B cell (primary cell): ENCODE measurements around the gene CDC73. TPM values are rescaled to one million over a fixed set of nuclear protein-coding genes. Genes with fewer than 3 reads are reported as not detected.

Experiments
- ATAC-seq: fragments of 200-7000 bp; cut with Tn5 transposase; one replicate; pipeline ENCODE4 v1.10.0; 2021; ENCODE audit warnings: low read depth, mild to moderate bottlenecking, moderate number of reproducible peaks, moderate library complexity
- CTCF ChIA-PET: fragments of 350-600 bp; sonication (Branson Sonifier 250); formaldehyde crosslinking; loops from one replicate; lab custom pipeline; 2021; ENCODE audit warnings: antibody characterized with exemption, inconsistent platforms; lab: Charles Lee
- POLR2A ChIA-PET: fragments of 350-600 bp; sonication (Branson Sonifier 250); formaldehyde crosslinking; loops from one replicate; lab custom pipeline; 2021; ENCODE audit warnings: antibody characterized with exemption; lab: Charles Lee
- DNase-seq: peaks from one replicate; pipeline ENCODE4 v3.0.0; 2013
- H2AFZ ChIP-seq: 2 replicates; pipeline ENCODE4 v1.6.1; 2012; ENCODE audit warnings: mild to moderate bottlenecking, low read depth, low read length; ENCODE audit not compliant: insufficient read depth, poor library complexity, severe bottlenecking
- H3K27ac ChIP-seq, 2 donors: 1 replicate in 1 of 2; 2 replicates in 1 of 2; pipeline ENCODE4 v1.5.1; 2012 to 2013; ENCODE audit warnings: low read length in 2 of 2, mild to moderate bottlenecking in 2 of 2, moderate library complexity in 1 of 2
- H3K27me3 ChIP-seq, 4 experiments: fragments of 200-600 bp in 1 of 4; sonication (generic) in 1 of 4; replicated peaks in 1 of 4; 1 replicate in 2 of 4; 2 replicates in 2 of 4; pipeline versions ENCODE4 v1.6.1 to v1.7.0; 2013 to 2016; ENCODE audit warnings: low read length in 3 of 4, mild to moderate bottlenecking in 2 of 4, mixed read lengths in 1 of 4, moderate library complexity in 1 of 4; ENCODE audit not compliant: insufficient read depth in 4 of 4, control insufficient read depth in 3 of 4; ENCODE audit errors: control extremely low read depth in 1 of 4
- H3K36me3 ChIP-seq, 2 experiments: replicated peaks in 1 of 2; 1 replicate in 1 of 2; 2 replicates in 1 of 2; pipeline versions ENCODE4 v1.6.1 to v1.7.1; 2013; ENCODE audit warnings: low read length in 1 of 2; ENCODE audit not compliant: insufficient read depth in 2 of 2, control insufficient read depth in 1 of 2; ENCODE audit errors: control extremely low read depth in 1 of 2, extremely low read depth in 1 of 2
- H3K4me1 ChIP-seq, 2 donors: fragments of 200-600 bp in 1 of 2; sonication (generic) in 1 of 2; 1 replicate in 1 of 2; 2 replicates in 1 of 2; pipeline versions ENCODE4 v1.5.1 to v1.6.1; 2013 to 2017; ENCODE audit warnings: low read length in 2 of 2; ENCODE audit not compliant: control insufficient read depth in 2 of 2, insufficient read depth in 2 of 2
- H3K4me2 ChIP-seq: replicated peaks from 2 replicates; pipeline ENCODE3; 2012; ENCODE audit warnings: mild to moderate bottlenecking, low read depth, low read length; ENCODE audit not compliant: poor library complexity, severe bottlenecking
- H3K4me3 ChIP-seq, 5 experiments: fragments of 200-600 bp in 1 of 5; sonication (generic) in 1 of 5; 1 replicate in 3 of 5; 2 replicates in 2 of 5; pipeline versions ENCODE4 v1.5.1 to v1.7.0; 2011 to 2016; ENCODE audit warnings: low read length in 4 of 5, mild to moderate bottlenecking in 4 of 5, low read depth in 2 of 5, control low read depth in 1 of 5, moderate library complexity in 1 of 5; ENCODE audit not compliant: insufficient read depth in 1 of 5; ENCODE audit errors: control extremely low read depth in 1 of 5, extremely low read depth in 1 of 5
- H3K79me2 ChIP-seq: fragments of 200-600 bp; sonication (generic); one replicate; pipeline ENCODE4 v1.6.0; 2016; ENCODE audit warnings: low read length; ENCODE audit not compliant: control insufficient read depth, insufficient read depth
- H3K9ac ChIP-seq: fragments of 200-600 bp; sonication (generic); 2 replicates; pipeline ENCODE4 v1.6.1; 2017; ENCODE audit warnings: mild to moderate bottlenecking, low read length, moderate library complexity
- H3K9me3 ChIP-seq, 3 donors: one replicate each; pipeline versions ENCODE4 v1.6.1 to v1.7.1; 2013; ENCODE audit warnings: low read length in 2 of 3; ENCODE audit not compliant: control insufficient read depth in 2 of 3, insufficient read depth in 1 of 3; ENCODE audit errors: control extremely low read depth in 1 of 3
- H4K20me1 ChIP-seq: 2 replicates; pipeline ENCODE4 v1.6.0; 2012; ENCODE audit warnings: mild to moderate bottlenecking, low read length; ENCODE audit not compliant: insufficient read depth, control insufficient read depth, poor library complexity, severe bottlenecking
- H3K27ac Mint-ChIP-seq: one replicate; pipeline ENCODE4 v1.8.0; 2021; ENCODE audit warnings: mixed read lengths
- H3K27me3 Mint-ChIP-seq: one replicate; pipeline ENCODE4 v1.8.0; 2021; ENCODE audit warnings: mixed read lengths
- H3K4me1 Mint-ChIP-seq: one replicate; pipeline ENCODE4 v1.8.0; 2021; ENCODE audit warnings: mixed read lengths
- H3K4me3 Mint-ChIP-seq: one replicate; pipeline ENCODE4 v1.8.0; 2021; ENCODE audit warnings: mixed read lengths
- H3K9me3 Mint-ChIP-seq: one replicate; pipeline ENCODE4 v1.8.0; 2022; ENCODE audit warnings: mixed read lengths; ENCODE audit not compliant: insufficient read depth
- EZH2 ChIP-seq: IDR thresholded peaks from 2 replicates; pipeline ENCODE4 v1.6.1; 2012; ENCODE audit warnings: borderline replicate concordance, low read depth, mild to moderate bottlenecking, moderate library complexity, low read length; ENCODE audit not compliant: insufficient read depth, poor library complexity, severe bottlenecking
- WGBS: methylation state at CpG from one replicate; pipeline ENCODE4 v1.1.5; 2013; ENCODE audit warnings: missing lambda C conversion rate; ENCODE audit not compliant: insufficient coverage; 5-methylcytosine and 5-hydroxymethylcytosine counted together
- intact Hi-C: fragments of 100-400 bp; cut with micrococcal nuclease; formaldehyde crosslinking; loops from one replicate; pipeline ENCODE4 v1.10.0; 2022
- polyA plus RNA-seq: library from polyadenylated mRNA; depleted of rRNA; stranded (reverse); fragments of >200 nt; gene quantifications from 2 replicates; pipeline ENCODE4 v1.2.3, GENCODE V29; 2012
- total RNA-seq, 2 donors: library from RNA; stranded (reverse); fragments of 120-200 nt in 1 of 2; gene quantifications; 1 replicate in 1 of 2; 2 replicates in 1 of 2; pipeline versions ENCODE4 v1.2.3 to v1.2.4, GENCODE V29; 2013 to 2022
- TF ChIP-seq, protein P1 (sequence below): fragments of 200-600 bp; IDR thresholded peaks from one replicate; pipeline ENCODE4 v1.8.0; 2022; ENCODE audit warnings: antibody characterized with exemption, mild to moderate bottlenecking

CDC73 gene
- total and polyA plus RNA-seq, 2 donors (not counting 1 experiment from before 2014, with no cell fraction given), result 6.1 to 71.7 TPM

DNA sequence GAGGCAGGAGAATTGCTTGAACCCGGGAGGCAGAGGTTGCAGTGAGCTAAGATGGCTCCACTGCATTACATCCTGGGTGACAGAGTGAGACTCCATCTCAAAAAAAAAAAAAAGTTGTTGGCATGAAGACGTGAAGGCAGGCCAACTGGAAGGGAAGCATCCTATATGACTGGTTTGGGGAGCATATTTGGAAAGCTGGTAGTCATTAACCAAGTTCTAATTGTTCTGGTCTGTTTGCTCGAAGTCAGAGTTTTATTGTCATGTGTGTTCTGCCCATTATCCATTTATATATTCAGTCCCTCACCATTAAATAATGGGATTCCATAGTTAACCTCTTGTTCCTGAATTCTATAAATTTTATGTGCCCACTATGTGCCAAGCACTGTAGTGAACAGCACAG is 13.4 kb upstream of the CDC73 start:
- H3K27me3 Mint-ChIP-seq, result no peaks in the 10 kb centered on the region
- POLR2A ChIA-PET, result no interaction called here
- H3K4me3 ChIP-seq, result no peak overlapping the region
- peaks cover 17% of the 10 kb centered on the region for H3K4me1 Mint-ChIP-seq
- H2AFZ ChIP-seq, result no peak overlapping the region
- ATAC-seq, result no peak
- H3K9me3 ChIP-seq, result no peaks in the 10 kb centered on the region
- peaks cover 8 to 13% of the 10 kb centered on the region in 2 donors for H3K4me1 ChIP-seq
- H4K20me1 ChIP-seq, result no peaks in the 10 kb centered on the region
- intact Hi-C loops, result no loop called here
- no peaks in the 10 kb centered on the region for H3K27me3 ChIP-seq
- H3K27ac ChIP-seq, result no peak overlapping the region
- H3K79me2 ChIP-seq, result peaks cover 11% of the 10 kb centered on the region
- no peak for TF ChIP-seq EZH2
- TF ChIP-seq, protein P1, sequence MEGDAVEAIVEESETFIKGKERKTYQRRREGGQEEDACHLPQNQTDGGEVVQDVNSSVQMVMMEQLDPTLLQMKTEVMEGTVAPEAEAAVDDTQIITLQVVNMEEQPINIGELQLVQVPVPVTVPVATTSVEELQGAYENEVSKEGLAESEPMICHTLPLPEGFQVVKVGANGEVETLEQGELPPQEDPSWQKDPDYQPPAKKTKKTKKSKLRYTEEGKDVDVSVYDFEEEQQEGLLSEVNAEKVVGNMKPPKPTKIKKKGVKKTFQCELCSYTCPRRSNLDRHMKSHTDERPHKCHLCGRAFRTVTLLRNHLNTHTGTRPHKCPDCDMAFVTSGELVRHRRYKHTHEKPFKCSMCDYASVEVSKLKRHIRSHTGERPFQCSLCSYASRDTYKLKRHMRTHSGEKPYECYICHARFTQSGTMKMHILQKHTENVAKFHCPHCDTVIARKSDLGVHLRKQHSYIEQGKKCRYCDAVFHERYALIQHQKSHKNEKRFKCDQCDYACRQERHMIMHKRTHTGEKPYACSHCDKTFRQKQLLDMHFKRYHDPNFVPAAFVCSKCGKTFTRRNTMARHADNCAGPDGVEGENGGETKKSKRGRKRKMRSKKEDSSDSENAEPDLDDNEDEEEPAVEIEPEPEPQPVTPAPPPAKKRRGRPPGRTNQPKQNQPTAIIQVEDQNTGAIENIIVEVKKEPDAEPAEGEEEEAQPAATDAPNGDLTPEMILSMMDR, result no peak
- H3K4me2 ChIP-seq, result no peak overlapping the region
- no peaks in the 10 kb centered on the region for H3K36me3 ChIP-seq
- H3K4me3 Mint-ChIP-seq, result no peak overlapping the region
- no peak for DNase-seq
- WGBS, result 80% methylated on average over 1 of the region's 3 CpGs
- H3K27ac Mint-ChIP-seq, result no peak overlapping the region
- no peak overlapping the region for H3K9ac ChIP-seq
- CTCF ChIA-PET, result no interaction called here
- no peaks in the 10 kb centered on the region for H3K9me3 Mint-ChIP-seq

DNA sequence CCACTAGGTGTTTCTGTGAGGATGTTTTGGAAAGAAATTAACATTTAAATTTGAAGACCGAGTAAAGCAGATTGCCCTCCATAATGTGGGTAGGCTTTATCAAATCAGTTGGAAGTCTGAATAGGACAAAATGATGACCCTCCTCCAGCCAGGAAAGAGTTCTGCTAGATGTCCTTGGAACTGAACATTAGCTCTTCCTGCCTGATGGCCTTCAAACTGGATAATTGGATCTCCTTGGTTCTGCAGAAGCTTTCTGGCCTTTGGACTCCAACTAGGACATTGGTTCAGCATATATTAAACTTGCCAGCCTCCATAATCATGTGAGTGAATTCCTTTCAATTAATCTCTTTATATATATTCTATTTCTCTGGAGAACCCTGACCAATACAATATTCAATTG is 12.2 kb upstream of the CDC73 start:
- ChIA-PET POLR2A (interaction anchor here (0.7 kb wide), 1 partner anchor 472 kb away, joined by 4 read pairs; no protein-coding TSS in a partner anchor), CTCF (no interaction called here)
- Histone ChIP-seq H4K20me1 (no peaks in the 10 kb centered on the region), H2AFZ (no peak overlapping the region), H3K27me3 (no peaks in the 10 kb centered on the region), H3K9ac (no peak overlapping the region), H3K9me3 (no peaks in the 10 kb centered on the region), H3K27ac (no peak overlapping the region), H3K36me3 (no peaks in the 10 kb centered on the region), H3K4me2 (no peak overlapping the region), H3K4me1 (peaks cover 0 to 4% of the 10 kb centered on the region in 2 donors), H3K79me2 (peaks cover under 1% of the 10 kb centered on the region), H3K4me3 (no peak overlapping the region)
- intact Hi-C loops, result no loop called here
- TF ChIP-seq EZH2, result no peak
- TF ChIP-seq, protein P1, result no peak
- DNase-seq (no peak), ATAC-seq (no peak)
- H3K4me1 Mint-ChIP-seq, result peaks cover 9% of the 10 kb centered on the region
- no peaks in the 10 kb centered on the region for H3K9me3 Mint-ChIP-seq
- WGBS, result 100% methylated on average over 1 of the region's 1 CpG
- no peaks in the 10 kb centered on the region for H3K27me3 Mint-ChIP-seq
- H3K27ac Mint-ChIP-seq, result no peak overlapping the region
- H3K4me3 Mint-ChIP-seq, result no peak overlapping the region
